ENCODE results near the gene NDST4. TPM values are rescaled to one million over a fixed set of nuclear protein-coding genes. Genes with fewer than 3 reads are reported as not detected.

Gene NDST4
- total and polyA plus RNA-seq, 4 donors = 2.8 to 23.1 (median 9.9) TPM

DNA sequence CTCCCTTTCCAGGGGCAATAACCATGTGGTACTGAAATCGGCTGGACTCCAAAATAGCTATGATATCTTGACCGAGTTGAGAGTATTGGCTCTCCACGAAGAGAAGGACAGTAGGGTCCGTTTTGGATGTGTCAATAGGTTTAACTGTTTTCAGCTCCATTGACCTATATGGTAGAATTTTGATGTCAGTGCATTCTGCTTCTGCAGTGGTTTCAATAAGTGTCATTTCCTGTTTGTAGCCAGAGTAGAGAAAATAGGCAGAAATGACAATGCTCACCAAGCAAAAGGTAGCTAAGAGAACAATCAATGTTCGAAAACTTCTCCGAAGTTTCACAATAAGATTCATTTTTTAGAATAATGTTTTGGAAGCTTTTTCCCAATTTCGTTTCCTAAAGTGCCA, 36.7 kb downstream of the NDST4 start:
- Histone ChIP-seq H3K9me3 (ENCODE audit: control insufficient read depth, insufficient read depth, low read length) (no peaks in the 10 kb centered on the region), H3K36me3 (ENCODE audit: control insufficient read depth, insufficient read depth, low read length) (no peaks in the 10 kb centered on the region)
- WGBS (ENCODE audit: insufficient coverage) = 97% methylated on average over 3 of the region's 7 CpGs

DNA sequence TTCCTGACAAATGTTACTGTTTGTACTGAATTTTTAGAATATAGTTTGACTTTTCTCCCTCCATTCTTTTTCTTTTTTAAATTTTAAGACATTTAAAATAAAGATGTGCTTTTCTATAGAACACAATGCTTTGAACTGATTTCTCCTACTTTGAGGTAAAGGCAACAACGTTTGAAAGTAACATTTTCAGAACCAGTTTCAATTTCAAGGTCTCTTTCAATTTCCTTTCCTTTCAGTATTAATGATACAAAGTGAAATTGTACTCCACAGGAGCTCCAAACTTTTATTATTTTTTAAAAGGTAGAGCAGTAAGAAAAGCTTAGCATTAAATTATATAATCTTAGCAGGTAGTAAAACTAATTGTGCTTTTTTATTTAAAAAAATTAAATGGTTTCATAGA, 54.9 kb downstream of the NDST4 start:
- H3K27ac ChIP-seq (ENCODE audit: low read depth, low read length) = no peak overlapping the region
- DNase-seq (ENCODE audit: low read depth in 4 of 6, low spot score in 6 of 6) = peak in 1 of 6 donors; percentile 7
- H3K27me3 ChIP-seq (ENCODE audit: control insufficient read depth, insufficient read depth, low read length) = no peaks in the 10 kb centered on the region
- H3K4me3 ChIP-seq (ENCODE audit: low read depth, low read length) = no peak overlapping the region
- no peaks in the 10 kb centered on the region for H3K4me1 ChIP-seq (ENCODE audit: control insufficient read depth, insufficient read depth, low read length)
- no peaks in the 10 kb centered on the region for H3K36me3 ChIP-seq (ENCODE audit: control insufficient read depth, insufficient read depth, low read length)
- H3K9me3 ChIP-seq (ENCODE audit: control insufficient read depth, insufficient read depth, low read length) = no peaks in the 10 kb centered on the region
- WGBS (ENCODE audit: insufficient coverage) = no CpG with 5 or more reads among the region's 1 CpG

More for the DNA sequence above, 36.7 kb downstream of the NDST4 start:
- H3K4me1 ChIP-seq (ENCODE audit: control insufficient read depth, insufficient read depth, low read length) = no peaks in the 10 kb centered on the region
- H3K4me3 ChIP-seq (ENCODE audit: low read depth, low read length) = no peak overlapping the region
- no peak overlapping the region for H3K27ac ChIP-seq (ENCODE audit: low read depth, low read length)
- no peaks in the 10 kb centered on the region for H3K27me3 ChIP-seq (ENCODE audit: control insufficient read depth, insufficient read depth, low read length)
- DNase-seq (ENCODE audit: low read depth in 4 of 6, low spot score in 6 of 6) = no peak

DNA sequence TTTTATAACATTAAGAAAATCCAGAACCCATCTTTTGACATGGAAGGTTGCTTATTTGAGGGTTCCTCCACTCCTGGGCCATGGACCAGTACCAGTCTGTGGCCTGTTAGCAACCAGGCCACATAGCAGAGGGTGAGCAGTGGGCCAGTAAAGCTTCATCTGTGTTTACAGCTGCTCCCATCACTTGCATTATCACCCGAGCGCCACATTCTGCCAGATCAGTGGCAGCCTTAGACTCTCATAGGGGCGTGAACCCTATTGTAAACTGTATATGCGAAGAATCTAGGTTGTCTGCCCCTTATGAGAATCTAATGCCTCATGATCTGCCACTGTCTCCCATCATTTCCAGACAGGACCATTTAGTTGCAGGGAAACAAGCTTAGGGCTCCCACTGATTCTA, 58.6 kb downstream of the NDST4 start:
- no peak overlapping the region for H3K4me3 ChIP-seq (ENCODE audit: low read depth, low read length)
- no peaks in the 10 kb centered on the region for H3K27me3 ChIP-seq (ENCODE audit: control insufficient read depth, insufficient read depth, low read length)
- 83% methylated on average over 1 of the region's 4 CpGs for WGBS (ENCODE audit: insufficient coverage)
- no peaks in the 10 kb centered on the region for H3K36me3 ChIP-seq (ENCODE audit: control insufficient read depth, insufficient read depth, low read length)
- H3K27ac ChIP-seq (ENCODE audit: low read depth, low read length) = no peak overlapping the region
- no peaks in the 10 kb centered on the region for H3K4me1 ChIP-seq (ENCODE audit: control insufficient read depth, insufficient read depth, low read length)
- H3K9me3 ChIP-seq (ENCODE audit: control insufficient read depth, insufficient read depth, low read length) = no peaks in the 10 kb centered on the region
- no peak for DNase-seq (ENCODE audit: low read depth in 4 of 6, low spot score in 6 of 6)

DNA sequence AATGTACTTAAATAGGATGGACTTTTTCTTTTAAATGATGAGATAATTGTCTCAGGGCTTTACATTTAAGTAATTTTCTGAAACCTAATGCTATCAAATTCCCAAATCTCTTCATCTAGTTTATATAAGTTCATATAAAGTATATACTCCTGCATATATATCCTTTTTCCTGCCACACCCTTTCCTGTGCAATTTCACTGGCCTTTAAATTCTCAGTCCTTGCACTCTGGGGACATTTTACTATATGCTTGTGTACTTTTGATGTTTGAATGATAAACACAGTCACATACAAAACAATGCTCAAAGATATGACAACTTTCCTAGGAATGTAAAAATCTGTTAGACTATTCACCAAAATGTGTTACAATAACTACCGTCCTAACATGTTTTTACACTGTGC, 60.1 kb downstream of the NDST4 start:
- no CpG with 5 or more reads among the region's 1 CpG for WGBS (ENCODE audit: insufficient coverage)
- Histone ChIP-seq H3K27me3 (ENCODE audit: control insufficient read depth, insufficient read depth, low read length) (no peaks in the 10 kb centered on the region), H3K27ac (ENCODE audit: low read depth, low read length) (no peak overlapping the region), H3K9me3 (ENCODE audit: control insufficient read depth, insufficient read depth, low read length) (no peaks in the 10 kb centered on the region), H3K36me3 (ENCODE audit: control insufficient read depth, insufficient read depth, low read length) (no peaks in the 10 kb centered on the region), H3K4me3 (ENCODE audit: low read depth, low read length) (no peak overlapping the region), H3K4me1 (ENCODE audit: control insufficient read depth, insufficient read depth, low read length) (no peaks in the 10 kb centered on the region)
- DNase-seq (ENCODE audit: low read depth in 4 of 6, low spot score in 6 of 6) = no peak

DNA sequence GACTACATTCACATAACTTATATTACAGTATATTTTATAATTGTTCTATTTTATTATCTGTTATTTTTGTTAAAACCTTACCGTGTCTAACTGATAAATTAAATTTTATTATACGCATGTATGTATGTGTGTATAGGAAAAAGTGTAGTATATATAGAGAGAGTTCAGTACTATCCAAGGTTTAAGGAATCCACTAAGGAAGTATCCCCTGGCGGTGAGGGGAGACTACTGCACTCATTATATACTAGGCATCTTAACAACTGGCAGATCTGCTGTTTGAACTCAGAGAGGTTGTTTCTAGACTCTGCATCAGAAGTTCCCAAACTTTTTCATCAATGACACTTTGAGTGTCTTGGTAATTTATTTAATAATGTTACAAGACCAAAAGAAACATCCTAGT, 70.9 kb downstream of the NDST4 start:
- Histone ChIP-seq H3K4me1 (ENCODE audit: control insufficient read depth, insufficient read depth, low read length) (no peaks in the 10 kb centered on the region), H3K27ac (ENCODE audit: low read depth, low read length) (no peak overlapping the region), H3K27me3 (ENCODE audit: control insufficient read depth, insufficient read depth, low read length) (no peaks in the 10 kb centered on the region), H3K4me3 (ENCODE audit: low read depth, low read length) (no peak overlapping the region), H3K36me3 (ENCODE audit: control insufficient read depth, insufficient read depth, low read length) (no peaks in the 10 kb centered on the region), H3K9me3 (ENCODE audit: control insufficient read depth, insufficient read depth, low read length) (no peaks in the 10 kb centered on the region)
- no peak for DNase-seq (ENCODE audit: low read depth in 4 of 6, low spot score in 6 of 6)
- WGBS (ENCODE audit: insufficient coverage) = no CpG with 5 or more reads among the region's 3 CpGs

DNA sequence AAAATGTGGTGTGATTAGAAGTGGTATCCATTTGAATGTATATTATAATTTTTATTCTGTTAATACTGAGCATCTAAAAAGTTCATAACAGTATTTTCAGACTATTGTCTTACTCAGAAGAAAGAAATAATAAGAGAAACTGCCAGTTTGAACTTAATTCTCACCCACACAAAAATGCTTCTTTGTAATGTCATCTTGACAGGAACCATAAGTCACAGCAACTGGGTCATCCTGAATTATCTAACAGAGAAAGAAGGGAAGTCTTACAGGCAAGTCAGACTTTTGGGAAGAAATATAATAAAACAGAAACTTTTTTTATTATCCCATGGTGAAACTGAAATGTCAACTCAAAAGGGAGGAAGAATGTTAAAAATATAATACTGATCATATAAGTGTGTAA, 83.1 kb downstream of the NDST4 start:
- no peak for DNase-seq (ENCODE audit: low read depth in 4 of 6, low spot score in 6 of 6)
- no peaks in the 10 kb centered on the region for H3K27me3 ChIP-seq (ENCODE audit: control insufficient read depth, insufficient read depth, low read length)
- no peaks in the 10 kb centered on the region for H3K36me3 ChIP-seq (ENCODE audit: control insufficient read depth, insufficient read depth, low read length)
- H3K4me3 ChIP-seq (ENCODE audit: low read depth, low read length) = no peak overlapping the region
- no peaks in the 10 kb centered on the region for H3K4me1 ChIP-seq (ENCODE audit: control insufficient read depth, insufficient read depth, low read length)
- H3K27ac ChIP-seq (ENCODE audit: low read depth, low read length) = no peak overlapping the region
- no peaks in the 10 kb centered on the region for H3K9me3 ChIP-seq (ENCODE audit: control insufficient read depth, insufficient read depth, low read length)

DNA sequence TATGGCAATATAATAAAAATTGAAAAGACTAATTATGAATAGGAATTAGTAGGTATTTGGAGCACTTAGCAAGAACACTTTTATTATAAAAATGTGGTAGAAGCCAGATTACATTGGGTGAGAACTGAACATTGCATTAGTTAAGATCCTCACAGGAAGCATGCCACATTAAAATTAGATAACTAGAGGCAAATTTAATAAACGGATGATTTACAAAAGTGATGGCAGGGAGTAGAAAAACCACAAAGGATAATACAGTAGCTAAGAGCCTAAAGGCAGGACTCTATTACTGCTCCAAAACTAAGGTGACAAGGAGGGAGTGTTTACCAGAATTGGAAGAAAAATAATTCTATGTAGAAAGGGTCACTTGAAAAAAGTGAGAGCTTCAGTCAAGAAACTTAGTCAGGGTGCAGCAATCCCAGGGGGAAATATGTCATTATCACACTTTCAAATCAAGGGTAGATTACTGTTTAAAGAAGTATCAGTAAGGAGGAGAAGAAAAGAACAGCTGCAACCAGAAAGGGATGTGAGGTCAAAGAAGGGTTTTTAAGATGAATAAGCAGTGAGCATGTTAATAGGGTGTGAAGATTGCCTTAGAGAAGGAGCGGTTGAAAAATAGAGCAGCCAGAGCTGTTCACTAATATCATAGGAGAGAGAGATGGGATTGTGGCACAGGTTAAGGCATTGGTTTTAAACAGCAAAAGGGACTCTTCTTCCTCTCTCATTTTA, 84.6 kb downstream of the NDST4 start:
- H3K27ac ChIP-seq (ENCODE audit: low read depth, low read length) = no peak overlapping the region
- WGBS (ENCODE audit: insufficient coverage) = 71% methylated on average over 1 of the region's 2 CpGs

DNA sequence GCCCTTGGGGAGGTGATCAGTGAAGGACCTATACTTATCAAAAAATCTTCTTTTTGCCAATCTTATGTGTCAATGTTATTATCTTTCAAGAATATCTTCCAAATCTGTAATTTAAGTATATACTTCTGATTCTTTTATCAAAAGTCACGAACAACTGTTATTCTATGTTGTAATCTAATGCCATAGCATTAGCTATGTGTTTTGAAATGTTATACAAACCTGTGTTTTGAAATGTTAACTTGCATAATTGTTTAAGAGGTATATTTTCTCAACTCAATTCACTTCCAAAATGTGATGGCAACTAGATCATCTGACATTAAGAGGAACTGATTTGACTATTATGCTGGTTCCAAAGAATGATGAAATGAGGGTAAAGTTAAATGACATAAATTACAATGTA, 113.5 kb downstream of the NDST4 start:
- no peak for DNase-seq (ENCODE audit: low read depth in 4 of 6, low spot score in 6 of 6)
- no peaks in the 10 kb centered on the region for H3K9me3 ChIP-seq (ENCODE audit: control insufficient read depth, insufficient read depth, low read length)
- no peaks in the 10 kb centered on the region for H3K27me3 ChIP-seq (ENCODE audit: control insufficient read depth, insufficient read depth, low read length)
- no CpG with 5 or more reads among the region's 1 CpG for WGBS (ENCODE audit: insufficient coverage)
- no peaks in the 10 kb centered on the region for H3K4me1 ChIP-seq (ENCODE audit: control insufficient read depth, insufficient read depth, low read length)
- no peak overlapping the region for H3K27ac ChIP-seq (ENCODE audit: low read depth, low read length)
- no peak overlapping the region for H3K4me3 ChIP-seq (ENCODE audit: low read depth, low read length)
- H3K36me3 ChIP-seq (ENCODE audit: control insufficient read depth, insufficient read depth, low read length) = no peaks in the 10 kb centered on the region

More for the DNA sequence above, 84.6 kb downstream of the NDST4 start:
- no peaks in the 10 kb centered on the region for H3K9me3 ChIP-seq (ENCODE audit: control insufficient read depth, insufficient read depth, low read length)
- no peak for DNase-seq (ENCODE audit: low read depth in 4 of 6, low spot score in 6 of 6)
- H3K36me3 ChIP-seq (ENCODE audit: control insufficient read depth, insufficient read depth, low read length) = no peaks in the 10 kb centered on the region
- no peaks in the 10 kb centered on the region for H3K4me1 ChIP-seq (ENCODE audit: control insufficient read depth, insufficient read depth, low read length)
- no peaks in the 10 kb centered on the region for H3K27me3 ChIP-seq (ENCODE audit: control insufficient read depth, insufficient read depth, low read length)
- H3K4me3 ChIP-seq (ENCODE audit: low read depth, low read length) = no peak overlapping the region

DNA sequence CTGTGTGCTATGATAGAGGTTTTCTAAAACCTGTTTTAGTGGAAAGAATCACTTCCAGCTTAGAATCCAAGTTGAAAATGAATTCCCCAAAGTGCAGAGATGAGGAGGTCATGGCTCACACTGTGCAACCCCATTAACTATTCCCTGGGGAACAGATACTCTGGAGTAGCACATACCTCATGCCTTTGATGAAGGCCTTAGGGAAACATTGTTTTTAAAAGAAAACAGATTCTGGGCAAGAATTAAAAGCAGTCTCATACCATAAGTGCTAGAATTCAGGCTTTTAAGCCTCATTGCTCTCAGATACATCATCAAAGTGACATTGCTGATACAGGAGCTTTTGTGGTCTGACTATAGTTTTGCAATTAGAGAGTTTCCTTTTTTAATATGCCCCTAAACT, 115.1 kb downstream of the NDST4 start:
- Histone ChIP-seq H3K4me3 (ENCODE audit: low read depth, low read length) (no peak overlapping the region), H3K36me3 (ENCODE audit: control insufficient read depth, insufficient read depth, low read length) (no peaks in the 10 kb centered on the region), H3K27me3 (ENCODE audit: control insufficient read depth, insufficient read depth, low read length) (no peaks in the 10 kb centered on the region), H3K9me3 (ENCODE audit: control insufficient read depth, insufficient read depth, low read length) (no peaks in the 10 kb centered on the region), H3K27ac (ENCODE audit: low read depth, low read length) (no peak overlapping the region), H3K4me1 (ENCODE audit: control insufficient read depth, insufficient read depth, low read length) (no peaks in the 10 kb centered on the region)
- DNase-seq (ENCODE audit: low read depth in 4 of 6, low spot score in 6 of 6) = peak in 2 of 6 donors; percentile 23 to 44

DNA sequence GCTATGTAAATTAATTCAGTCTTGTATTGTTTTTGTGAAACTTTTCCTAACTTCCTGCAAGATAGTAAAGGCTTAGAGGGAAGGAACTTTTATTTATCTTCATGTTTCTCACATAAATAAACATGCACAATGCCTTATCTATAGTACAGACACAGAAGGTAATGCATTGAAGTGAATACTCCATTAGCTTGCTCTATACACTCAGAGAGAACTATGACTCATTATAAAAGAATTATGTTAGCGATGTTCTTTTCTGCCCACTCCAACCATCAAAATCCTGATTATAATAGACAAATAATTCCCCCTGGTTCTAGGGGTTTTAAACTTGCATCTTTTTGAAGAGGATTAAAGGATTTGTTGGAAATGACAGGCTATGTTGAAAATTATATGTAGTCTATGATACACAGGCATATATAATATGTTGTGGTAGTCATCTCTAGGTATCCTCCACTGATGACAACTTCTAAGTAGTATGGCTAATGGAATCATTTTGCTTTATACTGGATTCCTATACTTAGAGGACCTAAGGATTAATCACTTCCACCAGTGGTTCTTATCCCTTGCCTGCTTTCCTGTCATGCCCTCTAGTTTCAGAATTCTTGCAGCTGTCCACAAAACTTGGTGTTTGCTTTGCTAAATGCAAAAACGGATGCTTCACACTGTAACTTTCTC, 115.7 kb downstream of the NDST4 start:
- WGBS (ENCODE audit: insufficient coverage) = 50% methylated on average over 1 of the region's 2 CpGs
- Histone ChIP-seq H3K4me3 (ENCODE audit: low read depth, low read length) (no peak overlapping the region), H3K27ac (ENCODE audit: low read depth, low read length) (no peak overlapping the region), H3K36me3 (ENCODE audit: control insufficient read depth, insufficient read depth, low read length) (no peaks in the 10 kb centered on the region), H3K9me3 (ENCODE audit: control insufficient read depth, insufficient read depth, low read length) (no peaks in the 10 kb centered on the region), H3K27me3 (ENCODE audit: control insufficient read depth, insufficient read depth, low read length) (no peaks in the 10 kb centered on the region), H3K4me1 (ENCODE audit: control insufficient read depth, insufficient read depth, low read length) (no peaks in the 10 kb centered on the region)
- no peak for DNase-seq (ENCODE audit: low read depth in 4 of 6, low spot score in 6 of 6)

All from spinal cord (tissue), 10 donors.